Tibial nerve (tissue), 3 donors: Measurements from ENCODE around the gene C2orf92.

Source experiments
- POLR2A ChIP-seq, 2 donors: fragments of 450-650 bp; IDR thresholded peaks; one replicate each; pipeline ENCODE4 v1.6.1; 2017; ENCODE audit warnings: antibody characterized with exemption in 2 of 2, mild to moderate bottlenecking in 2 of 2, moderate library complexity in 2 of 2
- TF ChIP-seq, protein P1 (sequence below), 5 experiments: fragments of 200-600 bp in 3 of 5; fragments of 450-650 bp in 2 of 5; sonication (generic) in 3 of 5; IDR thresholded peaks; one replicate each; pipeline ENCODE4 v1.5.1; 2016 to 2019; ENCODE audit warnings: antibody characterized with exemption in 5 of 5, mild to moderate bottlenecking in 3 of 5, moderate library complexity in 2 of 5

- TF ChIP-seq, protein P1, sequence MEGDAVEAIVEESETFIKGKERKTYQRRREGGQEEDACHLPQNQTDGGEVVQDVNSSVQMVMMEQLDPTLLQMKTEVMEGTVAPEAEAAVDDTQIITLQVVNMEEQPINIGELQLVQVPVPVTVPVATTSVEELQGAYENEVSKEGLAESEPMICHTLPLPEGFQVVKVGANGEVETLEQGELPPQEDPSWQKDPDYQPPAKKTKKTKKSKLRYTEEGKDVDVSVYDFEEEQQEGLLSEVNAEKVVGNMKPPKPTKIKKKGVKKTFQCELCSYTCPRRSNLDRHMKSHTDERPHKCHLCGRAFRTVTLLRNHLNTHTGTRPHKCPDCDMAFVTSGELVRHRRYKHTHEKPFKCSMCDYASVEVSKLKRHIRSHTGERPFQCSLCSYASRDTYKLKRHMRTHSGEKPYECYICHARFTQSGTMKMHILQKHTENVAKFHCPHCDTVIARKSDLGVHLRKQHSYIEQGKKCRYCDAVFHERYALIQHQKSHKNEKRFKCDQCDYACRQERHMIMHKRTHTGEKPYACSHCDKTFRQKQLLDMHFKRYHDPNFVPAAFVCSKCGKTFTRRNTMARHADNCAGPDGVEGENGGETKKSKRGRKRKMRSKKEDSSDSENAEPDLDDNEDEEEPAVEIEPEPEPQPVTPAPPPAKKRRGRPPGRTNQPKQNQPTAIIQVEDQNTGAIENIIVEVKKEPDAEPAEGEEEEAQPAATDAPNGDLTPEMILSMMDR (IDR thresholded peaks at IDR 0.05) = no peak
- TF ChIP-seq POLR2A (IDR thresholded peaks at IDR 0.05) = no peak
Measured at GRCh38 chr2:97659256-97660043, 10.1 kb upstream of the C2orf92 start.
